HG03439 (cell line): Measurements from ENCODE around the gene GGA2.

Experiments used
- ATAC-seq: cut with Tn5 transposase; IDR thresholded peaks from one replicate; pipeline ENCODE4 v1.9.1; 2021; ENCODE audit warnings: mild to moderate bottlenecking, moderate library complexity; ENCODE audit not compliant: unreplicated experiment

Gene GGA2

GRCh38 chr16:23423496-23424049, 86.7 kb downstream of the GGA2 start:
- ATAC-seq = no peak

DNA sequence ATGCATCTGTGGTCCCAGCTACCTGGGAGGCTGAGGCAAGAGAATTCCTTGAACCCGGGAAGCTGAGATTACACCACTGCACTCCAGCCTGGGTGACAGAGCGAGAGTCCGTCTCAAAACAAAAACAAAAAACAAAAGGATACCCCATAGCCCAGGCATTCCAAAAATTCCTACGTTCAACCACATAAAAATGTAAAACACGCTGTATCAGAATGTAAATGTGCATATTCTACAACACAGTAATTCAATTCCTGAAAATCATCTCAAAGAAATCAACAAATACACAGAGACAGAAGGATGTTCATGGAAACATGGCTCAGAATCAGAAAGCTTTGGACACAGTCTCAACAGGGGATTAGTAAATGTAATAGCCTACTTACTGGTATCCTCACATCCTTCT, 90.3 kb downstream of the GGA2 start:
- ATAC-seq = no peak

- no peak for ATAC-seq
Observed at GRCh38 chr16:23416816-23417215, 93.5 kb downstream of the GGA2 start.

GRCh38 chr16:23414731-23415130, 95.6 kb downstream of the GGA2 start:
- no peak for ATAC-seq
